HS-5 (cell line): Measurements from ENCODE around the gene CACNB3.
"Not testable (repeated sequence)": the region's sequence is repeated elsewhere in the genome, so short reads cannot be mapped to it uniquely, and the experiment has no call there.

Source experiments
- DNase-seq: peaks from one replicate; pipeline ENCODE4 v3.0.0-alpha.2; 2012; ENCODE audit warnings: low read depth

CACNB3 gene

DNA sequence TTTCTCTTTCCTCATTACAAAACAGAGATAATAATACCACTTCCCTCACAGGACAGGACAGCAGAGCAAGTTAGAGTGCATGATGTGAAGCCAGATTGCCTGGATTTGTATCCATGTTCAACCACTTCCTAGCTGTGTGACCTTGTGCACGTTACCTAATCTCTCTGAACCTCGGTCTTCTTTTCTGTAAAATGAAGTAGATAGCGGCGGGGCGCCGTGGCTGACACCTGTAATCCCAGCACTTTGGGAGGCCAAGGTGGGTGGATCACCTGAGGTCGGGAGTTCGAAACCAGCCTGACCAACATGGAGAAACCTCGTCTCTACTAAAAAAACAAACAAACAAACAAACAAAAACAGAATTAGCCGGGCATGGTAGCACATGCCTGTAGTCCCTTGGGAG, 36.6 kb downstream of the CACNB3 start:
- not testable (repeated sequence) for DNase-seq

GRCh38 chr12:48856379-48856778, 38.1 kb downstream of the CACNB3 start:
- DNase-seq: no peak

DNA sequence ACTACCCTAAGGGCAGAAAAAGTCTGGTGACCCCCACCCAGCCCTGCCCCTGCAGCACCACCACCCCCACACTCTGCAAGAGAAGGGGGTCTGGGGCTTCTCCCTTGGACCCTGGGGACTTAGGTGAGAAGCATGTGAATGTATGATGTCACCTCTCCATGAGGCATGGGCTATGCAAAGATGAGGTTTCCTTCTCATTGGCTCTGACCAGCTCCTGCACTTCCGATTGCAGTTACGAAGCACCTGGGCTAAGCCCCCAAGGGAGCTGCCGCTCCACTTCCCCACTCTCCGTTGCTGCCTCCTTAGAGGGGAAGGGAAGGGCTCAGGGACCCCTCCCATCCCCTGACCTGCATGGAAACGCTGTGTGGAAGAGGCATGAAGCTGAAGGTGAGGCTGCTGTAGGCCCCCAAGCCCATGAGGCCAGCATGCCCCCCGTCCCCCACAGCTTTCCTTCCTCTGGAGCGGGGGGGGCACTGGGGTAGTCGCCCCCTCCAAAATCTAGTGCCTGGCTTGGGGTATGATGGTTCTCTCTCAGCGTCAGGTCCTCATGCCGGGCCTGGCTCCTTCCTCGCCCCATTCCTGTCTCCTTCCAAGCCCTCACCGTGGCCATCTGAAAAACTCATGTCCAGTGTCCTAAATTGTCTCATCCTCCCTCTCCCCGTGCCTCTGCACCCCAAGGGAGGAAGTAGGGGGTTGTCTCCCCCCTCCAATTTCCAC, 39.1 kb downstream of the CACNB3 start:
- DNase-seq: no peak

GRCh38 chr12:48858043-48858442, 39.7 kb downstream of the CACNB3 start:
- no peak for DNase-seq

DNA sequence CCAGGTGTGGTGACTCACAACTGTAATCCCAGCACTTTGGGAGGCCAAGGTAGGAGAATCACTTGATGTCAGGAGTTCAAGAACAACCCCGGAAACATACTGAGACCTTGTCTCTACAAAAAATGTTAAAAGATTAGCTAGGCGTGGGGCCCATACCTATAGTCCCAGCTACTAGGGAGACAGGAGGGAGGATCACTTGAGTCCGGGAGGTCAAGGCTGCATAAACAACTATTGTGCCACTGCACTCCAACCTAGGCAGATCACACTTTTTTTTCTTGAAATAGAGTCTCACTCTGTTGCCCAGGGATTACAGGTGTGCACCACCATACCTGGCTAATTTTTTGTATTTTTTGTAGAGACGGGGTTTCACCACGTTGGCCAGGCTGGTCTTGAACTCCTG, 41.3 kb downstream of the CACNB3 start:
- DNase-seq: no peak

- DNase-seq: not testable (repeated sequence)
Observed at GRCh38 chr12:48860236-48860635, 41.9 kb downstream of the CACNB3 start.

DNA sequence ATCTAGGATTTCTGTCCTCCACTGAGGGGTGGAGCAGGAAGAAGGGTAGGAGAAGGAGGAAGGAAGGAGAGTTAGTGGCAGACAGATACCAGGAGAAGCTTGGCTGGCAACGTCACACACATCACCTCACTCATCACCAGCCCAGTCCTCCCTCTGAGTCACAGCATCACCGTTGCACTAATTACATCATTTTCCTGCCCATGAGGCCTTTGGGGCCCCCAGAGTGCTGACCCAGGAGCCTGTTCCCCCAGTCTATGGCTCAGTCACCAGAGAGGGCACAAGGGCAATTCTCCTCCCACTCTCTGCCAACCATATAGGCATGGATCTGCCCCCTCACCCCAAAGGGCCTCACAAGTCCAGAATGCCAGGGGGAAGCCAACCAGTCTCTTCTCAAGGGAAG, 42.8 kb downstream of the CACNB3 start:
- no peak for DNase-seq

DNA sequence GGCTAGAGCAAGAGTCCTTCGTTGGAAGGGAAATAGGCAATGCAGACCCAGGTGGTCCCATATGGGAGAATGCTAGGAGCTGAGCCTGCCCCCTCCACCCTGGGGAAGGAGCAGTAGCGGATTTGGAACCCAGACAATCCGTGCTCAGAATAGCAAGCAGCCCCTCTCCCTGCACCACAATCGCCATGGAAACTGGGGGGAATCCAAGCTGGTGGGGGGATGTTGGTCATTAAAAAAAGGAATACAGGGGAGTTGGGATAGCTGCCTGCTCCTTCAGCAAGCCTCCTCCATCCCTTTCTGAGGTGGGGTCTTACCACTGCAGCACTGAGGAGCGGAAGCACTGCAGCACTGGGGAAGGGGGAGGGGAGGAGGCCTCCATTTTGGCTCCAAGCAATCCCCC, 44.5 kb downstream of the CACNB3 start:
- no peak for DNase-seq

DNA sequence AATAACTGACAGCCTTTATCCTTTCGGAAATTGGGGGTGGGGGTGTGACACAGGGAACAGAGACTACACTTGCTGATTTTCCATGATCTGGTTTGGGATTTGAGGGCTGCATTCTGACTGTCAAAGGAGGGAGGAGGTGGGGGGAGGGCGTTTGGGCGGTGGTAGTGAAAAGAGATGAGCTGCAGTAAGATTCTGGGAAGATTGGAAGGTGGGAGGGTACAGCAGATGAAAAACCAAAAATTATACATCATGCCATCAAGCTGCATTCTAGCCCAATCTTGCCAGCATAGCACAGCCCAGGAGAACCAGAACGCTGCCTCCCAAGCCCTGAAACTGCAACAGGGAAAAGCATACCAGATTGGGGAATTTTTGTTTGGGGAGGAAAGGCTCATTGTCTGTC, 45.0 kb downstream of the CACNB3 start:
- DNase-seq: no peak

DNA sequence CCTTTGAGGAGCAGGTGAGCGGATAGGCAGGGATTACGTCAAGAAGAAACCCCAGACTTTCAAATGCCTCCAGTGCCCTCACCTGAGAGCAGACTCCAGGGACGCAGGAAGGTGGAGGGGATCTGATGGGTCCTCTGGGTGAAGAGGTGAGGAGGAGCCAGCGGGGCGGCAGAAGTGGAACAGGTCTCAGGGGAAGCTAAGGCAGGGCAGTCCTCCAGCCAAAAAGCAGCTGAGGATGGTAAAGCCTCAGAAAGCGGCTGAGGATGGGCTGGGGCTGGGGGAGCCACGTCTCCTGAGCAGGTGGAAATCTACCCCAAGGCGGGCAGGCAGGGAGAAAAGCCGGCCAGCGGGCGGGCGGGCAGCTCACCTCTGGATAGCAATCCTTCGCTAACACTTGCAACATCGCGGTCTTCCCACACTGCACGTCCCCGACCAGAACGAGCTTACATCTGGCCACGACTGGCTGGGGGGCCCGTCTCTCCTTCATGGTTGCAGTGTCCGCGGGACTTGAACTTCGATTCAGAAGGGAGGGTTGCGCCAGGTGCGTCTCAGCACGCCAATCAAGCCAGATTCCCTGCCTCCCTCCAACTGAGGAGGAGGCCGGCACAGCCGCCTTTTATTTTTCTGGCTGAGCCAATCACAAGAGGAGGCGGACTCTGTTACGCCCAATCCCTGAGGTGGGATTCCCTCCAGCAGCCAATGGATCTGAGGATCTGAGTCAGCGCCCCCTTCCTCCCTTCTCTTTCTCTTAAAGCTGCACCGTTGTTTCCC, 47.2 kb downstream of the CACNB3 start, which contains the start of gene RND1:
Gene RND1, minus strand, starts transcription at position 590 of the 771 bp plus-strand sequence. Its CDS starts 103 bp downstream, at position 487.
- DNase-seq: peak; percentile 77

DNA sequence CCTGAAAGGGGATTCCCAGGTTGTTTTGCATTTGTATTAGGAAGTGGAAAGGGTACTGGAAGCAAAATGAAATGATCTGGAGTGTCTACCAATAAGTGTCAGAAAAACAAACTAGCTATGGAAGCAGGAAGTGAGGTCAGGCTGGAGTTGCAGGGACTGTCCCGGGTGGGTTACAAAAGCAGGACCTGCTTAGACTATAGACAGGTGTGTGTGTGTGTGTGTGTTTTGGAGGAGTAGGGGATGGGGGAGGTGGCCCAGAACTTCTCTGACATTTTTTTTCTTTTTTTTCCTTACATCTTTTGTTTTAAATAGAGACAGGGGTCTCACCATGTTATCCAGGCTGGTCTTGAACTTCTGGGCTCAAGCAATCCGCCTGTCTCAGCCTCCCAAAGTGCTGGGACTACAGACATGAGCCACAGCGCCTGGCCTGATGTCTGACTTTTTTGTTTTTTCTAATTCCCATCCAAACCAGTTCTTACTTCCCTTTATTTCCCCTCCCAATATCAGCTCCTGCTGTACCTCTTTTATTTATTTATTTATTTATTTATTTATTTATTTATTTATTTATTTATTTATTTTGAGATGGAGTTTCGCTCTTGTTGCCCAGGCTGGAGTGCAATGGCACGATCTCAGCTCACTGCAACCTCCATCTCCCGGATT, 47.9 kb downstream of the CACNB3 start:
- no peak for DNase-seq

- DNase-seq: no peak
Observed at GRCh38 chr12:48868451-48868850, 50.2 kb downstream of the CACNB3 start.

DNA sequence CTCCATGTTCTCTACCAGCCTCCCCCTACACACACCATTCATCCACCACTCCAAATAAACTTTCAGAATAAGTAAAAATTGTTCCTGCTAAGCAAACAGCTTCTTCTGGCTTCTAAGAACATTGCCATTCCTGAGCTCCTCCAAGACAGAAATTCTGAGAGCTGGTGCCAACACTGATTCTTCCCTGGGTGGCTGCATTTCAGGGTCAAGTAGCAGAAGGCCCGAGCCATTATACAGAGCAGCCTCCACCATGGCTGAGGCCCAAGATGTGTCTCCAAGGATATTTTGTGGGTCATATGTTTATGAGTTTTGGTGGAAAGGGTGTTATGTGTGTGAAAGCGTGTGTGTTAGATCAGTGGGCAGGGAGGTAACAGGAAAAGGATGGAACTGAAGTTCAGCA, 50.9 kb downstream of the CACNB3 start:
- no peak for DNase-seq

DNA sequence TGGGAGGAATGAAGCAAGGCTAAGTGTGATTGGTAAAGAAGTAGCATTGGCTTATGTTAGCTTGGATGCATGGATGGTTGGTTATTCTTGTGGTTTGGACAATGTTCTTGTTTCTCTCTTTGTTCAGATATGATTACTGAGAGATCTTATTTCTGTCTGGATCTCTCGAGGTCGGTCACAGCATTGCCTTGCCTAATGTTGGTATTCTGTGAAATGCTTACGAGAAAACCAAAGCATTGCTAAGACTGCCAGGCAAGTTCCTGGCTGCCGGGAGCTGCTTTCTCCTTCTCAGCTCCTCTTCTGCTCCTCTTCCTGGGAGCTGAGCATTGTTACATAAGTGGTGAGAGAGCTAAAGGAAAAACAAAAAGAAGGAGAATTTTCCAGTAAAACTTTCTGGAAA, 54.8 kb downstream of the CACNB3 start:
- no peak for DNase-seq

DNA sequence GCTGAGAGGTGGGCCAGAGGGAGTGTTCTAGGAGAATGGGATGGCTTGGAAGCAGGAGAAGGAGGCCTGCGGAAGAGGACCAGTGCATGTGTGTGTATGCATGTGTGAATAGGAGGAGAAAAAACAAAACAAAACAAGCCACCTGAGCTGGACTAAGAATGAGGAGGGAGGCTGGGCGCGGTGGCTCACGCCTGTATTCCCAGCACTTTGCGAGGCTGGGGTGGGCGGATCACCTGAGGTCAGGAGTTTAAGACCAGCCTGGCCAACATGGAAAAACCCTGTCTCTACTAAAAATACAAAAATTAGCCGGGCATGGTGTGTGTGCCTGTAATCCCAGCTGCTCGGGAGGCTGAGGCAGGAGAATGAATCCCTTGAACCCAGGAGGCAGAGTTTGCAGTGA, 55.2 kb downstream of the CACNB3 start:
- DNase-seq: not testable (repeated sequence)

GRCh38 chr12:48875944-48876515, 57.7 kb downstream of the CACNB3 start:
- no peak for DNase-seq
